IMR-90 (cell line): ENCODE measurements around the gene TMEM191B. TPM values are rescaled to one million over a fixed set of nuclear protein-coding genes. Genes with fewer than 3 reads are reported as not detected.
"Not testable (repeated sequence)": the region's sequence is repeated elsewhere in the genome, so short reads cannot be mapped to it uniquely, and the experiment has no call there.

Experiments used
- ATAC-seq: fragments of 200-7000 bp; cut with Tn5 transposase; 2 replicates; pipeline ENCODE4 v1.9.1; 2020; ENCODE audit warnings: low read depth, mild to moderate bottlenecking, moderate library complexity
- BruUV-seq: library from RNA; stranded (reverse); fragments of 400-500 nt; replicated peaks from 2 replicates; lab custom pipeline; 2021; lab: Mats Ljungman, UMichigan
- CTCF ChIA-PET: fragments of 300-600 bp; formaldehyde crosslinking; extraction: SDS; loops from one replicate; lab custom pipeline; 2021; ENCODE audit warnings: antibody characterized with exemption; lab: Yijun Ruan, JAX
- POLR2A ChIA-PET: fragments of 300-600 bp; sonication (Branson Sonifier 250); formaldehyde crosslinking; loops from one replicate; lab custom pipeline; 2022; ENCODE audit warnings: antibody characterized with exemption; ENCODE audit not compliant: unreplicated experiment; lab: Charles Lee
- DNase-seq: peaks from one replicate; pipeline ENCODE4 v3.0.0; 2013
- H2AFZ ChIP-seq: replicated peaks from 2 replicates; pipeline ENCODE3; 2013; ENCODE audit warnings: low read length, mild to moderate bottlenecking; ENCODE audit not compliant: poor library complexity
- H2AK5ac ChIP-seq: 2 replicates; pipeline ENCODE4 v1.6.1; 2013; ENCODE audit warnings: low read depth, low read length, inconsistent platforms
- H2AK9ac ChIP-seq: replicated peaks from 2 replicates; pipeline ENCODE3; 2013; ENCODE audit warnings: mild to moderate bottlenecking, low read depth, low read length, moderate library complexity; ENCODE audit not compliant: poor library complexity
- H2BK120ac ChIP-seq: 2 replicates; pipeline ENCODE4 v1.6.1; 2013; ENCODE audit warnings: low read depth, low read length, inconsistent platforms
- H2BK15ac ChIP-seq: 3 replicates; pipeline ENCODE4 v1.6.1; 2013; ENCODE audit warnings: low read depth, low read length, inconsistent platforms
- H2BK20ac ChIP-seq: 2 replicates; pipeline ENCODE4 v1.6.1; 2013; ENCODE audit warnings: low read depth, mild to moderate bottlenecking, inconsistent platforms, low read length, moderate library complexity
- H2BK5ac ChIP-seq: 2 replicates; pipeline ENCODE4 v1.6.1; 2013; ENCODE audit warnings: mild to moderate bottlenecking, low read depth, low read length, inconsistent platforms; ENCODE audit not compliant: poor library complexity, severe bottlenecking
- H3K14ac ChIP-seq: replicated peaks from 2 replicates; pipeline ENCODE4 v1.6.1; 2013; ENCODE audit warnings: low read depth, low read length, inconsistent platforms
- H3K18ac ChIP-seq: 2 replicates; pipeline ENCODE4 v1.6.1; 2013; ENCODE audit warnings: low read depth, low read length, control low read depth
- H3K23ac ChIP-seq: 2 replicates; pipeline ENCODE4 v1.6.1; 2013; ENCODE audit warnings: low read depth, low read length, inconsistent platforms
- H3K27ac ChIP-seq: 2 replicates; pipeline ENCODE4 v1.5.1; 2013; ENCODE audit warnings: mild to moderate bottlenecking, control low read depth, low read length; ENCODE audit not compliant: insufficient read depth
- H3K27me3 ChIP-seq: 2 replicates; pipeline ENCODE4 v1.6.1; 2013; ENCODE audit warnings: low read length; ENCODE audit not compliant: control insufficient read depth, insufficient read depth
- H3K36me3 ChIP-seq: 2 replicates; pipeline ENCODE4 v1.6.1; 2013; ENCODE audit warnings: low read length, mixed read lengths; ENCODE audit not compliant: control insufficient read depth, insufficient read depth
- H3K4ac ChIP-seq: 2 replicates; pipeline ENCODE4 v1.6.1; 2013; ENCODE audit warnings: low read depth, low read length, inconsistent platforms
- H3K4me1 ChIP-seq: 2 replicates; pipeline ENCODE4 v1.6.1; 2013; ENCODE audit warnings: low read length, mixed read lengths; ENCODE audit not compliant: control insufficient read depth, insufficient read depth
- H3K4me2 ChIP-seq: 2 replicates; pipeline ENCODE4 v1.6.1; 2013; ENCODE audit warnings: low read depth, mild to moderate bottlenecking, control low read depth, low read length, moderate library complexity
- H3K4me3 ChIP-seq: 2 replicates; pipeline ENCODE4 v1.5.1; 2013; ENCODE audit warnings: low read depth, mild to moderate bottlenecking, control low read depth, low read length, moderate library complexity; ENCODE audit not compliant: insufficient read depth
- H3K56ac ChIP-seq: 2 replicates; pipeline ENCODE4 v1.6.1; 2013; ENCODE audit warnings: low read length, inconsistent platforms; ENCODE audit not compliant: insufficient read depth; ENCODE audit errors: extremely low read depth
- H3K79me1 ChIP-seq, 2 experiments: 2 replicates each; pipeline ENCODE4 v1.6.1; 2013; ENCODE audit warnings: low read length in 2 of 2, inconsistent platforms in 1 of 2, low read depth in 1 of 2
- H3K9ac ChIP-seq: 2 replicates; pipeline ENCODE4 v1.6.1; 2013; ENCODE audit warnings: low read depth, low read length, control low read depth
- H3K9me1 ChIP-seq: 2 replicates; pipeline ENCODE4 v1.6.1; 2013; ENCODE audit warnings: low read length, inconsistent platforms; ENCODE audit not compliant: insufficient read depth
- H3K9me3 ChIP-seq: 2 replicates; pipeline ENCODE4 v1.6.1; 2013; ENCODE audit warnings: low read length; ENCODE audit not compliant: control insufficient read depth, insufficient read depth
- H4K20me1 ChIP-seq: 2 replicates; pipeline ENCODE4 v1.6.1; 2013; ENCODE audit warnings: low read length, inconsistent platforms; ENCODE audit not compliant: insufficient read depth
- H4K5ac ChIP-seq: 2 replicates; pipeline ENCODE4 v1.6.1; 2013; ENCODE audit warnings: mild to moderate bottlenecking, low read depth, low read length, control low read depth
- H4K8ac ChIP-seq, 2 experiments: 2 replicates each; pipeline ENCODE4 v1.6.1; 2013; ENCODE audit warnings: low read depth in 2 of 2, low read length in 2 of 2, control low read depth in 1 of 2, inconsistent platforms in 1 of 2
- H4K91ac ChIP-seq: 2 replicates; pipeline ENCODE4 v1.6.1; 2013; ENCODE audit warnings: low read depth, low read length, inconsistent platforms; ENCODE audit not compliant: insufficient read depth
- WGBS, 2 experiments: methylation state at CpG; one replicate each; pipeline versions ENCODE4 v1.1.5 to v1.1.7; 2013; ENCODE audit warnings: missing lambda C conversion rate in 2 of 2; ENCODE audit not compliant: insufficient read length in 1 of 2; ENCODE audit errors: extremely low coverage in 2 of 2; 5-methylcytosine and 5-hydroxymethylcytosine counted together
- dilution Hi-C: fragments of 300-500 bp; cut with HindIII; formaldehyde crosslinking; loops from one replicate; pipeline ENCODE4 v1.14.3; 2018; ENCODE audit warnings: low sequenced_read_pairs; ENCODE audit not compliant: unreplicated experiment
- in situ Hi-C: fragments of 300-500 bp; cut with MboI; formaldehyde crosslinking; loops from 3 replicates; pipeline ENCODE4 v1.14.3; 2019; ENCODE audit warnings: low sequenced_read_pairs, inconsistent platforms, mixed read lengths
- intact Hi-C: fragments of 100-400 bp; cut with micrococcal nuclease; formaldehyde crosslinking; loops from 2 replicates; pipeline ENCODE4 v1.10.0; 2022
- polyA plus RNA-seq, 3 experiments: library from polyadenylated mRNA; depleted of rRNA; stranded (reverse); fragments of >200 nt; gene quantifications; 2 replicates each; pipeline ENCODE4 v1.2.3, GENCODE V29; 2012; ENCODE audit warnings: low replicate concordance in 1 of 3
- total RNA-seq: library from RNA; depleted of rRNA; stranded (reverse); fragments of >200 nt; gene quantifications from 2 replicates; pipeline ENCODE4 v1.2.3, GENCODE V29; 2012

Gene TMEM191B
- total and polyA plus RNA-seq, 2 of the 4 experiments (the other 2 are of a cell fraction): 0.80 TPM; not detected in 1

- H3K4me2 ChIP-seq, H3K14ac ChIP-seq, H3K36me3 ChIP-seq, H4K20me1 ChIP-seq, H3K9ac ChIP-seq, H3K23ac ChIP-seq, H2BK5ac ChIP-seq, H2BK15ac ChIP-seq, H2BK20ac ChIP-seq, H4K5ac ChIP-seq, POLR2A ChIA-PET, H4K91ac ChIP-seq, H2AK9ac ChIP-seq, H2AFZ ChIP-seq, H3K9me3 ChIP-seq, BruUV-seq, DNase-seq, H3K79me1 ChIP-seq, in situ Hi-C loops, H3K4me3 ChIP-seq, H2AK5ac ChIP-seq, dilution Hi-C loops, H2BK120ac ChIP-seq, H3K4ac ChIP-seq, H4K8ac ChIP-seq, H3K27ac ChIP-seq, intact Hi-C loops, H3K56ac ChIP-seq, H3K18ac ChIP-seq, H3K4me1 ChIP-seq, H3K27me3 ChIP-seq, H3K9me1 ChIP-seq, CTCF ChIA-PET: not testable (repeated sequence)
- peak; percentile 63 for ATAC-seq
- no CpG with 5 or more reads among the region's 88 CpGs for WGBS, 2 experiments
Measured at GRCh38 chr22:18577090-18577818, 49.7 kb downstream of the TMEM191B start.

DNA sequence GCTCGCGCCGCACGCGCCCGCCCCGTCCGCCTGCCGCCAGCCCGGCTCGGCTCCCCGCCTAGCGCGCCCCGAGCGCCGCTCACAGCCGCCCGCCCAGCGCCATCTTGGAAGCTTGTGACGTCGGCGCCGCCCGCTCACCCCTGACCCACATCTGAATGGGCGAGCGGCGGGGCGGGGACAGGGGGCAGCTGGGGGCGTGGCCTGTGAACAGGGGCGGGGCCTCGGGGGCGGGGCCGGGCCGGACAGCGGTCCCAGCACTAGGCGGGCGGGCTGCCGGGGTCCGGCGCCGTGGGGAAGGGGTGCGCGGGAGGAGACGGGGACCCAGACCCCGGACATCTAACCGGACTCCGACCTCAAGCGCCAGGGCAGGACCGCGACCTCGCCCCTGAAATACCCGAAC lies 50.2 kb downstream of the TMEM191B start:
- H3K27me3 ChIP-seq, H2BK5ac ChIP-seq, H3K4me1 ChIP-seq, H4K5ac ChIP-seq, H3K9me3 ChIP-seq, H4K91ac ChIP-seq, H3K4me3 ChIP-seq, H3K56ac ChIP-seq, H2BK15ac ChIP-seq, in situ Hi-C loops, H4K20me1 ChIP-seq, H3K4ac ChIP-seq, H3K27ac ChIP-seq, H3K36me3 ChIP-seq, H4K8ac ChIP-seq, H3K14ac ChIP-seq, H2AK5ac ChIP-seq, H2AFZ ChIP-seq, H3K9me1 ChIP-seq, H3K79me1 ChIP-seq, intact Hi-C loops, DNase-seq, H3K9ac ChIP-seq, POLR2A ChIA-PET, BruUV-seq, CTCF ChIA-PET, dilution Hi-C loops, H2BK120ac ChIP-seq, H2AK9ac ChIP-seq, H3K23ac ChIP-seq, H3K4me2 ChIP-seq, H2BK20ac ChIP-seq, H3K18ac ChIP-seq: not testable (repeated sequence)
- peak; percentile 93 for ATAC-seq
- no CpG with 5 or more reads among the region's 53 CpGs for WGBS, 2 experiments
